H1 (cell line): ENCODE measurements around the gene RAB3GAP2. TPM values are rescaled to one million over a fixed set of nuclear protein-coding genes. Genes with fewer than 3 reads are reported as not detected.

Experiments used
- CTCF ChIA-PET: fragments of 300-600 bp; sonication (Branson Sonifier 250); formaldehyde crosslinking; loops from one replicate; lab custom pipeline; 2021; ENCODE audit not compliant: partially characterized antibody; lab: Charles Lee
- POLR2A ChIA-PET: fragments of 300-600 bp; sonication (Branson Sonifier 250); formaldehyde crosslinking; loops from one replicate; lab custom pipeline; 2021; ENCODE audit warnings: inconsistent platforms; ENCODE audit not compliant: partially characterized antibody; lab: Charles Lee
- DNase-seq, 2 experiments: peaks; one replicate each; pipeline versions ENCODE4 v3.0.0 to v3.0.0-alpha.2; 2010 to 2022; ENCODE audit warnings: low spot score in 2 of 2, low read depth in 1 of 2, mixed read lengths in 1 of 2
- FAIRE-seq: peaks from 2 replicates; lab custom pipeline; 2011; peaks lifted over from hg19 to GRCh38; lab: Jason Lieb, UNC
- H2AFZ ChIP-seq: 2 replicates; pipeline ENCODE4 v1.8.1; 2012; ENCODE audit warnings: low read length, inconsistent platforms
- H2AK5ac ChIP-seq: 2 replicates; pipeline ENCODE4 v1.6.1; 2013; ENCODE audit warnings: low read depth, low read length
- H2BK120ac ChIP-seq: replicated peaks from 2 replicates; pipeline ENCODE3; 2013; ENCODE audit warnings: low read depth, low read length, inconsistent platforms
- H2BK12ac ChIP-seq: 2 replicates; pipeline ENCODE4 v1.6.1; 2013; ENCODE audit warnings: low read depth, low read length
- H2BK15ac ChIP-seq: 2 replicates; pipeline ENCODE4 v1.6.1; 2013; ENCODE audit warnings: low read length
- H2BK20ac ChIP-seq: 2 replicates; pipeline ENCODE4 v1.6.1; 2013; ENCODE audit warnings: low read length
- H2BK5ac ChIP-seq: 2 replicates; pipeline ENCODE4 v1.6.1; 2013; ENCODE audit warnings: low read depth, low read length
- H3K14ac ChIP-seq: 2 replicates; pipeline ENCODE4 v1.6.1; 2013; ENCODE audit warnings: inconsistent platforms; ENCODE audit not compliant: insufficient read length
- H3K18ac ChIP-seq: 2 replicates; pipeline ENCODE4 v1.6.1; 2013; ENCODE audit warnings: low read length; ENCODE audit errors: extremely low read depth
- H3K23ac ChIP-seq: 2 replicates; pipeline ENCODE4 v1.6.1; 2013; ENCODE audit warnings: inconsistent platforms; ENCODE audit not compliant: insufficient read length
- H3K23me2 ChIP-seq: 2 replicates; pipeline ENCODE4 v1.6.1; 2013; ENCODE audit warnings: low read depth, low read length
- H3K27ac ChIP-seq: 2 replicates; pipeline ENCODE4 v1.6.1; 2011; ENCODE audit warnings: low read depth, low read length, inconsistent platforms
- H3K27me3 ChIP-seq, 4 experiments: replicated peaks in 1 of 4; 1 replicate in 1 of 4; 2 replicates in 3 of 4; pipeline versions ENCODE4 v1.6.1 to v1.8.1; 2011 to 2013; ENCODE audit warnings: low read length in 3 of 4, mild to moderate bottlenecking in 3 of 4, inconsistent platforms in 2 of 4, mixed read lengths in 2 of 4, moderate library complexity in 1 of 4; ENCODE audit not compliant: control insufficient read depth in 3 of 4, insufficient read depth in 3 of 4; ENCODE audit errors: extremely low read depth in 1 of 4
- H3K36me3 ChIP-seq, 4 experiments: 2 replicates each; pipeline versions ENCODE4 v1.6.1 to v1.8.1; 2011 to 2013; ENCODE audit warnings: mild to moderate bottlenecking in 4 of 4, low read length in 3 of 4, moderate library complexity in 2 of 4, control low read depth in 1 of 4, inconsistent platforms in 1 of 4; ENCODE audit not compliant: insufficient read depth in 4 of 4, control insufficient read depth in 2 of 4
- H3K4ac ChIP-seq: replicated peaks from 2 replicates; pipeline ENCODE3; 2013; ENCODE audit warnings: low read length, low read depth, mixed read lengths, inconsistent platforms; ENCODE audit not compliant: insufficient read length
- H3K4me1 ChIP-seq, 4 experiments: replicated peaks in 1 of 4; 1 replicate in 1 of 4; 2 replicates in 3 of 4; pipeline versions ENCODE4 v1.6.1 to v1.8.1; 2011 to 2013; ENCODE audit warnings: low read length in 3 of 4, inconsistent platforms in 2 of 4, mixed read lengths in 1 of 4; ENCODE audit not compliant: insufficient read depth in 4 of 4, control insufficient read depth in 3 of 4
- H3K4me2 ChIP-seq, 2 experiments: 2 replicates each; pipeline versions ENCODE4 v1.6.1 to v1.8.1; 2011 to 2013; ENCODE audit warnings: low read depth in 2 of 2, low read length in 2 of 2, control low read depth in 1 of 2, inconsistent platforms in 1 of 2, mild to moderate bottlenecking in 1 of 2; ENCODE audit not compliant: insufficient read depth in 1 of 2
- H3K4me3 ChIP-seq, 4 experiments: fragments of 200-600, 300-600 bp in 1 of 4; sonication (generic), shearing (Covaris generic), sonication (Bioruptor Twin) in 1 of 4; 2 replicates each; pipeline versions ENCODE4 v1.5.1 to v1.8.1; 2011 to 2016; ENCODE audit warnings: low read length in 4 of 4, low read depth in 3 of 4, control low read depth in 2 of 4, inconsistent platforms in 2 of 4, mild to moderate bottlenecking in 2 of 4, mixed read lengths in 1 of 4, moderate library complexity in 1 of 4; ENCODE audit not compliant: insufficient read depth in 2 of 4; ENCODE audit errors: extremely low read depth in 1 of 4
- H3K56ac ChIP-seq: replicated peaks from 2 replicates; pipeline ENCODE3; 2013; ENCODE audit warnings: low read depth, mild to moderate bottlenecking, mixed read lengths, low read length, inconsistent platforms; ENCODE audit not compliant: insufficient read length
- H3K79me1 ChIP-seq: 2 replicates; pipeline ENCODE4 v1.6.1; 2013; ENCODE audit warnings: low read depth, low read length, control low read depth
- H3K79me2 ChIP-seq, 2 experiments: 2 replicates each; pipeline versions ENCODE4 v1.6.1 to v1.8.1; 2012 to 2013; ENCODE audit warnings: low read length in 2 of 2, mild to moderate bottlenecking in 2 of 2, inconsistent platforms in 1 of 2; ENCODE audit not compliant: insufficient read depth in 2 of 2, control insufficient read depth in 1 of 2
- H3K9ac ChIP-seq, 4 experiments: replicated peaks in 1 of 4; 1 replicate in 1 of 4; 2 replicates in 3 of 4; pipeline versions ENCODE4 v1.6.1 to v1.8.1; 2011 to 2013; ENCODE audit warnings: low read depth in 3 of 4, low read length in 3 of 4, control low read depth in 2 of 4, mild to moderate bottlenecking in 2 of 4, moderate library complexity in 2 of 4, inconsistent platforms in 1 of 4; ENCODE audit errors: extremely low read depth in 1 of 4
- H3K9me3 ChIP-seq, 2 experiments: 2 replicates each; pipeline versions ENCODE4 v1.6.1 to v1.8.1; 2012 to 2013; ENCODE audit warnings: mild to moderate bottlenecking in 2 of 2, moderate library complexity in 2 of 2, control low read depth in 1 of 2, inconsistent platforms in 1 of 2, low read depth in 1 of 2, low read length in 1 of 2, mixed read lengths in 1 of 2; ENCODE audit not compliant: insufficient read depth in 2 of 2
- H4K20me1 ChIP-seq, 2 experiments: replicated peaks in 1 of 2; 2 replicates each; pipeline versions ENCODE3 to v1.8.1; 2011 to 2013; ENCODE audit warnings: inconsistent platforms in 2 of 2, low read length in 2 of 2, mild to moderate bottlenecking in 1 of 2; ENCODE audit not compliant: insufficient read depth in 2 of 2, control insufficient read depth in 1 of 2
- H4K5ac ChIP-seq: 2 replicates; pipeline ENCODE4 v1.6.1; 2013; ENCODE audit warnings: low read length, low read depth, mixed read lengths, inconsistent platforms; ENCODE audit not compliant: insufficient read length
- H4K8ac ChIP-seq: 2 replicates; pipeline ENCODE4 v1.8.0; 2013; ENCODE audit warnings: mild to moderate bottlenecking, moderate library complexity, low read length, inconsistent platforms; ENCODE audit not compliant: insufficient read depth; ENCODE audit errors: extremely low read depth
- H4K91ac ChIP-seq: replicated peaks from 2 replicates; pipeline ENCODE3; 2013; ENCODE audit warnings: low read length, mixed read lengths, inconsistent platforms; ENCODE audit not compliant: insufficient read length
- ATF3 ChIP-seq: IDR thresholded peaks from 2 replicates; pipeline ENCODE4 v1.6.1; 2011; ENCODE audit warnings: low read depth, mild to moderate bottlenecking, low read length; ENCODE audit not compliant: insufficient read depth
- CHD1 ChIP-seq: IDR thresholded peaks from 2 replicates; pipeline ENCODE4 v1.6.1; 2012; ENCODE audit warnings: low read depth, low read length, improper control_type of control experiment
- EGR1 ChIP-seq: IDR thresholded peaks from 2 replicates; pipeline ENCODE4 v1.6.1; 2011; ENCODE audit warnings: low read depth, low read length, borderline replicate concordance
- EP300 ChIP-seq, 2 experiments: IDR thresholded peaks; 1 replicate in 1 of 2; 2 replicates in 1 of 2; pipeline ENCODE4 v1.6.1; 2011 to 2012; ENCODE audit warnings: low read depth in 2 of 2, low read length in 2 of 2, mild to moderate bottlenecking in 2 of 2, borderline replicate concordance in 1 of 2, inconsistent platforms in 1 of 2, moderate library complexity in 1 of 2
- EZH2 ChIP-seq: fragments of 200-600 bp; sonication (generic); IDR thresholded peaks from 2 replicates; pipeline ENCODE4 v1.7.1; 2012; ENCODE audit warnings: low read depth, mild to moderate bottlenecking, moderate library complexity, low read length, inconsistent platforms; ENCODE audit not compliant: severe bottlenecking
- GTF2F1 ChIP-seq: IDR thresholded peaks from 2 replicates; pipeline ENCODE4 v1.6.1; 2012; ENCODE audit warnings: low read depth, low read length, improper control_type of control experiment, borderline replicate concordance
- HDAC6 ChIP-seq: IDR thresholded peaks from one replicate; pipeline ENCODE4 v1.7.1; 2012; ENCODE audit warnings: low read depth, mild to moderate bottlenecking, inconsistent platforms, low read length, moderate library complexity
- POLR2A ChIP-seq, 2 experiments: IDR thresholded peaks; 1 replicate in 1 of 2; 2 replicates in 1 of 2; pipeline ENCODE4 v1.6.1; 2011; ENCODE audit warnings: low read depth in 2 of 2, low read length in 2 of 2, mild to moderate bottlenecking in 2 of 2; ENCODE audit errors: control extremely low read depth in 1 of 2
- SIX5 ChIP-seq: IDR thresholded peaks from 2 replicates; pipeline ENCODE4 v1.6.1; 2011; ENCODE audit warnings: mild to moderate bottlenecking, low read depth, low read length
- SUZ12 ChIP-seq: fragments of 200-600 bp; sonication (generic); IDR thresholded peaks from 2 replicates; pipeline ENCODE4 v1.6.1; 2012; ENCODE audit warnings: mild to moderate bottlenecking, inconsistent platforms, low read length, moderate library complexity, mixed read lengths
- TAF1 ChIP-seq: IDR thresholded peaks from 2 replicates; pipeline ENCODE4 v1.6.1; 2011; ENCODE audit warnings: mild to moderate bottlenecking, low read depth, low read length
- TEAD4 ChIP-seq: IDR thresholded peaks from 2 replicates; pipeline ENCODE4 v1.6.1; 2012; ENCODE audit warnings: low read depth, low read length, inconsistent platforms, mixed read lengths
- WGBS, 2 experiments: shearing (Covaris generic) in 1 of 2; methylation state at CpG; one replicate each; pipeline versions ENCODE4 v1.1.6 to v1.1.7; 2013 to 2015; ENCODE audit warnings: low lambda C conversion rate in 2 of 2, mixed read lengths in 2 of 2, inconsistent platforms in 1 of 2, low coverage in 1 of 2, missing lambda C conversion rate in 1 of 2; ENCODE audit not compliant: insufficient replicate concordance in 2 of 2, insufficient coverage in 1 of 2, insufficient read length in 1 of 2; ENCODE audit errors: extremely low coverage in 1 of 2, missing lambda C conversion rate in 1 of 2; 5-methylcytosine and 5-hydroxymethylcytosine counted together
- polyA plus RNA-seq, 7 experiments: library from polyadenylated mRNA; depleted of rRNA in 3 of 7; stranded (reverse) in 5 of 7; unstranded in 2 of 7; fragments of >200 nt in 5 of 7; fragments of 200-250 nt in 2 of 7; gene quantifications; 1 replicate in 5 of 7; 2 replicates in 1 of 7; 4 replicates in 1 of 7; pipeline versions ENCODE4 v1.2.1 to v1.2.3, GENCODE V29; 2011 to 2013; ENCODE audit warnings: missing spikeins in 2 of 7, mixed read lengths in 2 of 7
- total RNA-seq: library from RNA; stranded (reverse); fragmentation: NEBNext Ultra II Directional; extraction: Animal tissue kit (Norgen Biotek cat#: 25700); gene quantifications from 2 replicates; pipeline ENCODE4 v1.2.1, GENCODE V29; 2021

RAB3GAP2 gene
- total and polyA plus RNA-seq, 2 of the 8 experiments (the other 6 are each of a cell fraction or from before 2014, with no cell fraction given) = 19.7 to 52.7 TPM

GRCh38 chr1:220317161-220317560, 44.9 kb upstream of the RAB3GAP2 start:
- no peak for DNase-seq
- no peaks in the 10 kb centered on the region for H3K9me3 ChIP-seq
- H3K27ac ChIP-seq = no peak overlapping the region
- no peaks in the 10 kb centered on the region for H3K79me1 ChIP-seq
- no peak overlapping the region for H2BK5ac ChIP-seq
- no peak overlapping the region for H3K4me3 ChIP-seq
- ChIA-PET CTCF (interaction anchor here (2.0 kb wide), 1 partner anchor 36 kb away, joined by 6 read pairs; no protein-coding TSS in a partner anchor), POLR2A (no interaction called here)
- no peak overlapping the region for H2BK20ac ChIP-seq
- no peak overlapping the region for H4K5ac ChIP-seq
- H3K36me3 ChIP-seq = no peaks in the 10 kb centered on the region
- H3K4me1 ChIP-seq = peaks cover 0 to 5% (median 0%) of the 10 kb centered on the region in 4 experiments; a peak in 1 of 7 replicates
- no peak overlapping the region for H3K18ac ChIP-seq
- H4K8ac ChIP-seq = no peak overlapping the region
- 73% methylated on average over 4 of the region's 4 CpGs; no CpG with 5 or more reads in 1 of the 2 experiments for WGBS, 2 experiments
- H3K79me2 ChIP-seq = no peaks in the 10 kb centered on the region
- no peak overlapping the region for H3K14ac ChIP-seq
- H3K4ac ChIP-seq = no peak overlapping the region
- no peak overlapping the region for H2BK15ac ChIP-seq
- H3K27me3 ChIP-seq = no peaks in the 10 kb centered on the region; a peak in 1 of 7 replicates
- TF ChIP-seq EGR1 (no peak), HDAC6 (no peak), SUZ12 (no peak), TEAD4 (no peak), EZH2 (no peak), GTF2F1 (no peak), EP300 (IDR thresholded peaks at IDR 0.05; ENCODE audit: borderline replicate concordance in 1 of 2, low read depth in 2 of 2, low read length in 2 of 2) (no peak), TAF1 (no peak), CHD1 (no peak), SIX5 (no peak), POLR2A (IDR thresholded peaks at IDR 0.05; ENCODE audit: control extremely low read depth in 1 of 2, low read depth in 2 of 2, low read length in 2 of 2) (no peak), ATF3 (no peak)
- H4K91ac ChIP-seq = no peak overlapping the region
- H3K23ac ChIP-seq = no peak overlapping the region
- no peak overlapping the region for H3K56ac ChIP-seq
- H3K23me2 ChIP-seq = no peaks in the 10 kb centered on the region
- no peak overlapping the region for H2BK120ac ChIP-seq
- no peak overlapping the region for H3K9ac ChIP-seq
- H4K20me1 ChIP-seq = no peaks in the 10 kb centered on the region
- FAIRE-seq = no peak
- H3K4me2 ChIP-seq = no peak overlapping the region
- H2BK12ac ChIP-seq = no peak overlapping the region
- H2AFZ ChIP-seq = no peak overlapping the region
- H2AK5ac ChIP-seq = no peak overlapping the region
